GM12865 (cell line): ENCODE data around the gene SASH1.

ENCODE experiments used
- DNase-seq: peaks from one replicate; pipeline ENCODE4 v3.0.0; 2010; ENCODE audit warnings: low read depth
- H3K4me3 ChIP-seq: 2 replicates; pipeline ENCODE4 v1.5.1; 2011; ENCODE audit warnings: mild to moderate bottlenecking, low read depth, low read length, control low read depth
- TF ChIP-seq, protein P1 (sequence below): IDR thresholded peaks from 2 replicates; pipeline ENCODE4 v1.5.1; 2011; ENCODE audit warnings: low read length, control low read depth, low read depth, inconsistent platforms; ENCODE audit not compliant: insufficient read depth; ENCODE audit errors: missing control alignments

SASH1 gene

DNA sequence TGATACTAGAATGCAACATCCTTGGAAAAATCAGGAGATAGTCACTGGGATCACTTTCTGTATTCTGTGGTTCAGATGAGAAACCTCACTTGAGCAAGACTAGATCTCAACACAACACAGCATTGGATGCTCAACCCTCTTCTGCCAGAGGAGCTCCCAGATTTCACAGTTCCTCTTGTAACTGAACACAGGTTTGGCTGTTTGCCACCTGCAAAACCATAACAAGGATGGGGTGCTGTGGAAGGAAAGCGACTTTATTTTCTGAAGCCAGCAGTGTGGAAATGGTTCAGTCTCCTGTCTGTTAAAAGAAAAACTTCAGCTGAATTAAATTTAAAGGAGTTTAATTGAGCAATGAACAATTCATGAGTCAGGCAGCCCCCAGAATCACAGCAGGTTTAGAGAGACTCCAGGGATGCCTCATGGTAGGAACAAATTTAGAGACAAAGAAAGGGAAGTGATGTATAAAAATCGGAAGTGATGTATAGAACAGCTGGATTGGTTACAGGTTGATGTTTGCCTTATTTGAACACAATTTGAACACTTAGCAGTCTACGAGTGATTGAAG lies 254.3 kb downstream of the SASH1 start:
- H3K4me3 ChIP-seq, result no peak overlapping the region
- DNase-seq, result no peak
- TF ChIP-seq, protein P1, sequence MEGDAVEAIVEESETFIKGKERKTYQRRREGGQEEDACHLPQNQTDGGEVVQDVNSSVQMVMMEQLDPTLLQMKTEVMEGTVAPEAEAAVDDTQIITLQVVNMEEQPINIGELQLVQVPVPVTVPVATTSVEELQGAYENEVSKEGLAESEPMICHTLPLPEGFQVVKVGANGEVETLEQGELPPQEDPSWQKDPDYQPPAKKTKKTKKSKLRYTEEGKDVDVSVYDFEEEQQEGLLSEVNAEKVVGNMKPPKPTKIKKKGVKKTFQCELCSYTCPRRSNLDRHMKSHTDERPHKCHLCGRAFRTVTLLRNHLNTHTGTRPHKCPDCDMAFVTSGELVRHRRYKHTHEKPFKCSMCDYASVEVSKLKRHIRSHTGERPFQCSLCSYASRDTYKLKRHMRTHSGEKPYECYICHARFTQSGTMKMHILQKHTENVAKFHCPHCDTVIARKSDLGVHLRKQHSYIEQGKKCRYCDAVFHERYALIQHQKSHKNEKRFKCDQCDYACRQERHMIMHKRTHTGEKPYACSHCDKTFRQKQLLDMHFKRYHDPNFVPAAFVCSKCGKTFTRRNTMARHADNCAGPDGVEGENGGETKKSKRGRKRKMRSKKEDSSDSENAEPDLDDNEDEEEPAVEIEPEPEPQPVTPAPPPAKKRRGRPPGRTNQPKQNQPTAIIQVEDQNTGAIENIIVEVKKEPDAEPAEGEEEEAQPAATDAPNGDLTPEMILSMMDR, result no peak

DNA sequence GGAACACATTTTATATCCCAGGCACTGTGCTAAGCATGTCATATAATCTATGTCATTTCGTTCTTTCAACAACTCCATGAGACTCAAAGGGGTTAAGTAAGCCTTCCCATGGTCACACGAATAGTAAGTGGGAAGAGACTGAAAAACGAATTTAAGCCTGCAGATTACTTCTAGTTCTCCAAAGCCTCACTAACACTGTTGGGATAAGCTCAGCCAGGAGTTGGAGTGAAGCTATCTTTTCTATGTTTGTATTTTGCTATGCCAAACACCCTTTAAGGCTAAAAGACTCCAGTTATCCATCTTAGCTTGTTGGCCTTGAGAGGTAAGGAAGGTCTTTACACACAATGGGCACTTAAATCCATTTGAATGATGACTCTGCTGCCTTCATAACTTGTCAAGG lies 256.1 kb downstream of the SASH1 start:
- DNase-seq, result no peak
- H3K4me3 ChIP-seq, result no peak overlapping the region
- TF ChIP-seq, protein P1, result no peak

DNA sequence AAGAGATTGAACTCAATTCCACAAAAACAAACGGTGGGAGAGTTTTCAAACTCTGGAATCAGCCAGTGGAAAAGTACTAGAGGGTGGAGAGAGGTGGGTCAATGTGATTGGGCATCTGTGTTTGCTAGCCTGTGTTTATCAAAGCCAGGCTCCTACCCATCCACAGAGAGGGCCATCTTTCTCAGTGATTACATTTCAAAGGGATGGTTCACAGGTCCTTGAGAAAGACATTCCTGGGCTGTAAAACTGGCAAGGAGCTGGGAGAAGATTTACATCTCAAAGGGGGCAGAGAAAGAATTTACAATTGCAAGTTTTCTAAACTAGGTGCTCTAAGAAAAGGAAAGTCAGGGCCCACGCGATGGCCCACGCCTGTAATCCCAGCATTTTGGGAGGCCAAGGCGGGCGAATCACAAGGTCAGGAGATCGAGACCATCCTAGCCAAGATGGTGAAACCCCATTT lies 257.4 kb downstream of the SASH1 start:
- TF ChIP-seq, protein P1, result no peak
- DNase-seq, result no peak
- no peak overlapping the region for H3K4me3 ChIP-seq
